Hepatocyte (in vitro differentiated cells): ENCODE data around the gene KCNJ12.
"Not testable (repeated sequence)": the region's sequence is repeated elsewhere in the genome, so short reads cannot be mapped to it uniquely, and the experiment has no call there.

Experiments
- EZH2 ChIP-seq: fragments of 200-600 bp; sonication (generic); IDR thresholded peaks from 2 replicates; pipeline ENCODE4 v1.6.1; 2016; ENCODE audit warnings: antibody characterized with exemption, mild to moderate bottlenecking, borderline replicate concordance
- EZH2phosphoT487 ChIP-seq: fragments of 200-600 bp; sonication (generic); IDR thresholded peaks from one replicate; pipeline ENCODE4 v1.6.1; 2018; ENCODE audit warnings: antibody characterized with exemption, mild to moderate bottlenecking, low read depth, moderate library complexity; ENCODE audit not compliant: unreplicated experiment, severe bottlenecking
- TF ChIP-seq, protein P1 (sequence below): fragments of 200-600 bp; sonication (generic); IDR thresholded peaks from 2 replicates; pipeline ENCODE4 v1.5.1; 2016; ENCODE audit warnings: antibody characterized with exemption, mild to moderate bottlenecking; ENCODE audit not compliant: poor library complexity

DNA sequence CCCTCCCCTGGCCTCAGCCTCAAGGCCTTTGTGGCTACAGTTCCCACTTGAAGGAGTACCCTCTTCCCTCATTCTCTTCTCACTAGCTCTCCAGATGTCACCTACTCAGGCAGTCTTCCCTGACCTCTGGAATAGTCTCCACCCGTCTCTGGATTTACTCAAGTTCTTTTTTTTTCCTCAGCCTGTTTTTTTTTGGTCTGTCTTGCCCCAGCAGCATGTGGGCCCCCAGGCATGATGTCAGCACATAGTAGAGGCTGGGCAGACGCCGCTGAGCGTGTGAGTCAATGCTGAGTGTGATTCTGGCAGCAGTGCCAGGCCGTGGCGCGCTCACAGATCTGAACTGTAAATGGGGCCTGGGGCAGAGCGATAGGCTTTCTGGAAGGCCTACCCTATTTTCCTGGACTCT is 26.0 kb downstream of the KCNJ12 start:
- TF ChIP-seq, protein P1, sequence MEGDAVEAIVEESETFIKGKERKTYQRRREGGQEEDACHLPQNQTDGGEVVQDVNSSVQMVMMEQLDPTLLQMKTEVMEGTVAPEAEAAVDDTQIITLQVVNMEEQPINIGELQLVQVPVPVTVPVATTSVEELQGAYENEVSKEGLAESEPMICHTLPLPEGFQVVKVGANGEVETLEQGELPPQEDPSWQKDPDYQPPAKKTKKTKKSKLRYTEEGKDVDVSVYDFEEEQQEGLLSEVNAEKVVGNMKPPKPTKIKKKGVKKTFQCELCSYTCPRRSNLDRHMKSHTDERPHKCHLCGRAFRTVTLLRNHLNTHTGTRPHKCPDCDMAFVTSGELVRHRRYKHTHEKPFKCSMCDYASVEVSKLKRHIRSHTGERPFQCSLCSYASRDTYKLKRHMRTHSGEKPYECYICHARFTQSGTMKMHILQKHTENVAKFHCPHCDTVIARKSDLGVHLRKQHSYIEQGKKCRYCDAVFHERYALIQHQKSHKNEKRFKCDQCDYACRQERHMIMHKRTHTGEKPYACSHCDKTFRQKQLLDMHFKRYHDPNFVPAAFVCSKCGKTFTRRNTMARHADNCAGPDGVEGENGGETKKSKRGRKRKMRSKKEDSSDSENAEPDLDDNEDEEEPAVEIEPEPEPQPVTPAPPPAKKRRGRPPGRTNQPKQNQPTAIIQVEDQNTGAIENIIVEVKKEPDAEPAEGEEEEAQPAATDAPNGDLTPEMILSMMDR = not testable (repeated sequence)
- TF ChIP-seq EZH2phosphoT487, EZH2: not testable (repeated sequence)
